HG03439 (cell line): Measurements from ENCODE around the gene MAP4K2.
"Not testable (repeated sequence)": the region's sequence is repeated elsewhere in the genome, so short reads cannot be mapped to it uniquely, and the experiment has no call there.

ENCODE experiments used
- ATAC-seq: cut with Tn5 transposase; IDR thresholded peaks from one replicate; pipeline ENCODE4 v1.9.1; 2021; ENCODE audit warnings: mild to moderate bottlenecking, moderate library complexity; ENCODE audit not compliant: unreplicated experiment

The MAP4K2 gene

GRCh38 chr11:64803158-64803845 lies at the start of gene MAP4K2:
MAP4K2 (minus strand) TSS chr11:64803214; CDS start chr11:64803149, 65 bp downstream.
- peak; percentile 53 for ATAC-seq

- ATAC-seq, result peak; percentile 16
Measured at GRCh38 chr11:64851831-64852351, 48.9 kb upstream of the MAP4K2 start.

DNA sequence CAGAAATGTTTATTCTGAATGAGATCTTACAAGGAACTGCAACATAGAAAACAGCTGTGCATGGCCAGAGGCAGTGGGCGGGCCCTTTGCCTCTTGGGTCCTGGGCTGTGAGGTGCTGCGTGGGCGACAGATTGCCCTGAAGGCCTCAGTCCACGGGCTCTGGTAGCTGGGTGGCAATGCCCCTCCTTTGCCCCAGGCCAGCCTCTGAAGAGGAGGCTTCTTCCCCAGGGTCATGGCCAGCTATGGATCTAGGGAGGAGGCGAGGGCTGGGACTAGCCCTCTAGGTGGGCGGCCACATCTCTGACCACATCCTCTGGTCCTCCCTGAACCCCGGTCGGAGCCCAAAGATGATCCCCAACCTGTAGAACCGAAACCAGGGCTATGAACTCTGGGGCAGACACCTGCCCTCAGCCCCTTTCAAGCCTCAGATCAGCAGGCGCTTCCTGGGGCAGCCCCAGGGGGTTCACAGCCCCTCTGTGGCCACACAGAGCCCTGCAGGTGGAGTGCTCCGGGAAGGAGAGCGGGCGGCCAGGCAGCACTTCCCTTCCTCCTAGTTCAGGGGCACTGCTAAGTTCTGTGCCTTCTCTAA lies 48.1 kb upstream of the MAP4K2 start:
- ATAC-seq, result peak; percentile 59

- ATAC-seq, result no peak
Measured at GRCh38 chr11:64849598-64850356, 46.8 kb upstream of the MAP4K2 start.

DNA sequence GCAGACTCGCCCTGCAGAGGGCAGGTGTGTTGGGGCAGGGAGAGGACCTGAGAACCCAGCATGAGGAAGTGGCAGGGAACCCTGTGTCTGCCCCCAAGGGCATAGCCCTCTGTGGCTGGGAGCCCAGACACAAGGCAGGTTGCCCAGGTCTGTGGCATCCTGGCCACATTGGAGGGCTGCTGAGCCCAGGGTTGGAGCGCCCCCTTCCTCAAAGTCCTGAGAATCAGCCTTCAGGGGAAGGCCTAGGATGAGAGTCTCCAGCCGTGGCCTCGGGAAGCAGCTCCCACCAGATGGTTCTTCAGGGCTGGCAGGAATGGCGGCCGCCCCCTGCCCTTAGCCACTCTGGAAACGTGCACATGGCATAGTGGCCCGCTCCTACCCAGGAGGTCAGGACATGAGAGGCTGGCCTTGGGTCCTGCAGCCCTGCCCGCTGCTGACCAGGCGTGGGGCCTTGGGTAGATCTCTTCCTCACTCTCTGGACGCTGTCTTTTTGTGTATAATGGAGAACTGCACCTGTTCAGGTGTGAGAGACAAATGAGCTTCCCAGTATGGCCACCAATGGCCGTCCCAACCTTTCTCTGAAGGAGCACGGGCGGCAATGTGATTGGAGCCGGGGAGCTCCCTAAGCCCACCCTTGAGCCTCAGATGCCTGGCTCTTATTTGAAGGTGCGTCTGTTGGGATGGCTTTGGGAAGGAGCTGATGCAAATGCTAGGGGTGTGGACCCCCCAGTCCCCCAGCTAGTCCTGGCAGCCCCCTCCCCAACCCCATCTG lies 46.0 kb upstream of the MAP4K2 start:
- no peak for ATAC-seq

DNA sequence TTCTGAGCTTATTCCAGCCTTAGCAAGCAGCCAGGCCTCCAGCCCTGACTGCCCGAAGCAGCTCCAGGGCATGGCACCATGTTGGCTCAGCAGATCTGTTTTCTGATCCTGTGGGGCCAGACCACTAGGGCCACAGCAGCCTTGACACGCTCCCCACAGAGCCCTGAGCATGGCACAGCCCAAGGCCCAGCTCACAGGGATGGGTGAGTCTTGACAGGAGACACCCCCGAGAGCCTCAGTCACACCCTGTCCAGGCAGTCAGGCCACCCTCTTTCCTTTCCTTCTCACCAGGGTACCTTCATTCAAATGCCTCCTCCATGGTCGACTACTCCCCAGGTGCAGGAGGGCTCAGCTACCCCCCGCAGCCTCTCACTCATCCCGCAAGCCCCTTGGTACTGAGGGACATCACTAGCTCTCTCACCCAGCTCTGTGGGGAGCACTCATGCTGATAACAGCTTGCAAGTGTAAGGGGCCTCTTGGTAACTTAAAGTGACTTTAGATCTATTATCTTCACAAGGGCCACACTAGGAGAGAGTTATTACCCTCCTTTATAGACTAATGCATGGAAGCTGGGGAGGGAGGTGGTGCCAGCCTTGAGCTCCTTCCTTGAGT lies 45.3 kb upstream of the MAP4K2 start:
- ATAC-seq, result no peak

GRCh38 chr11:64846998-64847666 lies 44.1 kb upstream of the MAP4K2 start:
- no peak for ATAC-seq

- not testable (repeated sequence) for ATAC-seq
Measured at GRCh38 chr11:64845776-64846129, 42.7 kb upstream of the MAP4K2 start.

GRCh38 chr11:64845129-64845775 lies 42.2 kb upstream of the MAP4K2 start:
- ATAC-seq, result no peak

GRCh38 chr11:64844330-64845128 lies 41.5 kb upstream of the MAP4K2 start, which contains the start of gene CDC42BPG:
CDC42BPG (minus strand) TSS chr11:64844653; CDS start chr11:64844569, 84 bp downstream.
- no peak for ATAC-seq

DNA sequence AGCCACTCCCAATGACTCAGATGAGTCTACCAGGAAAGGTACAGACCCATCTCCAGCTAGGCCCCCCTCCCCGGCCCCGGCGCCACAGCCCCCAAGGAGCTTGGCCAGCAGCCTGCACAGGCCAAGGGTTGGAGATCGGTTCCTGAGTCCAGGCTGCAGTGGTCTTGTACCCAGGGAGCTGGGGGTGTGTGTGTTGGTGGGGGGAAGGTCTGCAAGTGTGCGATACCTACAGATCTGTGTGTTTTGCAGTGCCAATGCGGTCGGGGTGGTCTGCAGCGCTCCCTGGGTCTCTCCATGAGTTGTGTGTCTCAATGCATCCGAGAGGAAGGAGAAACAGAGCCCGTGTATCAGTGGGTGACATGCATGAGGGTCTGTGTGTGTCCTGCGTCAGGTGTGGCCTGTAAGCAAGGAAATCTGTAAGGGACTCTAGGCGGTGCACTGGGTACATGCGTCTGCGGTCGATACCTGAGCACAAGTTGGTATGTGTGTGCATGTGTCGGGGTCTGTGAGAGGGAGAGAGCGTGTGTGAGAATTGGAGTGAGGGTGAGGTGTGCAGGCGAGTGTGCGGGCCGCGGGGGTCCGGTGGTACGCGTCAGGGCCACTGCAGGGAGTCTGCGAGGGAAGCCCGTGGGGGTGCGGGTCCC lies 40.8 kb upstream of the MAP4K2 start:
- ATAC-seq, result no peak

- no peak for ATAC-seq
Measured at GRCh38 chr11:64842851-64843685, 40.1 kb upstream of the MAP4K2 start.

DNA sequence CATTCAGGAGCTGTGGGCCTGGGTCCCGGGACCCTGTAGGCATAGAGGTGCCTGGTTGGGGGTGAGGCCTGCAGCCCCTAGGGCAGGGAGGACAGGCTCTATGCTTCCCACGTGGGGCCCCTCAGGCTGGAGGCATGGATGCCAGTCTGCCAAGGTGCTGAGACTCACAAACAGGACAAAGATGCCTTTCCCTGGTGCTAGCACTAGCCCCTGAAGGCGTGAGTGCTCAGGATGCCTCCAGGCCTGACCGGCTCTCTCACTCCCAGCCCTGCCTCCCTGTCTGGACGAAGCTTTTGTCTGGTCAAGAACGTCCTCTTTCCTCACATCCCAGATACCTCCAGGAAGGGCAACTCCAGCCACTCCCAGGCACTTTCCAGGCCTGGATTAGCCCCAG lies 39.3 kb upstream of the MAP4K2 start:
- ATAC-seq, result no peak

- ATAC-seq, result no peak
Measured at GRCh38 chr11:64841592-64842365, 38.8 kb upstream of the MAP4K2 start.

- ATAC-seq, result no peak
Measured at GRCh38 chr11:64839887-64840782, 37.1 kb upstream of the MAP4K2 start.

DNA sequence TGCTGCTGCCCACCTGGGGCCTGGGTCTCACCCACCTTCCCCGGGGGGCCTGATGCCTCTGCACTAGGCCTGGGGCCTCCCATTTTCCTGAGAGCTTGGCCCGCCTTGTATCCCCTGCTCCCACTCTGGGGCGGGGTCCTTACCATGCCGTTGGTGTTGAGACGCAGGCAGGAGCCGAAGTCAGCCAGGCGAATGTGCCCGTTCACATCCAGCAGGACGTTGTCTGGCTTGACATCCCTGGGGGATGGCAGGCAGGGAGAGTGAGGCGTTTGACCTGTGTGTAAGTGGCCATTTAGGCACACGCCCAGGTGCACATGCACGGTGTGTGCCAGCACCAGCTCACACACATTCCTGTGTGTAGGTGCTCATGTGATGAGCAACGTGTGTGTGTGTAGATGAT lies 36.3 kb upstream of the MAP4K2 start:
- no peak for ATAC-seq
